AG08395 (cell line): ENCODE measurements around the gene ATP2C1.

Experiments used
- DNase-seq: peaks from one replicate; pipeline ENCODE4 v3.0.0; 2012; ENCODE audit warnings: mixed read lengths, low spot score

ATP2C1 gene

GRCh38 chr3:130894986-130895280, 1.0 kb downstream of the ATP2C1 start:
- DNase-seq, result no peak

- DNase-seq, result no peak
Measured at GRCh38 chr3:130895690-130896488, 2.0 kb downstream of the ATP2C1 start.

GRCh38 chr3:130897316-130897715, 3.4 kb downstream of the ATP2C1 start:
- no peak for DNase-seq

- no peak for DNase-seq
Measured at GRCh38 chr3:130900959-130901358, 7.1 kb downstream of the ATP2C1 start.

- no peak for DNase-seq
Measured at GRCh38 chr3:130901463-130902204, 7.8 kb downstream of the ATP2C1 start.

- DNase-seq, result no peak
Measured at GRCh38 chr3:130903412-130903908, 9.6 kb downstream of the ATP2C1 start.

- DNase-seq, result no peak
Measured at GRCh38 chr3:130904491-130904890, 10.6 kb downstream of the ATP2C1 start.

- peak; percentile 20 for DNase-seq
Measured at GRCh38 chr3:130905551-130905950, 11.7 kb downstream of the ATP2C1 start.

GRCh38 chr3:130906374-130906995, 12.6 kb downstream of the ATP2C1 start:
- no peak for DNase-seq

GRCh38 chr3:130907500-130907899, 13.6 kb downstream of the ATP2C1 start:
- DNase-seq, result no peak

- DNase-seq, result no peak
Measured at GRCh38 chr3:130907966-130908365, 14.1 kb downstream of the ATP2C1 start.

- no peak for DNase-seq
Measured at GRCh38 chr3:130915567-130916292, 21.8 kb downstream of the ATP2C1 start.

- no peak for DNase-seq
Measured at GRCh38 chr3:130916507-130917167, 22.8 kb downstream of the ATP2C1 start.

- DNase-seq, result no peak
Measured at GRCh38 chr3:130918328-130918727, 24.4 kb downstream of the ATP2C1 start.

GRCh38 chr3:130925628-130926027, 31.7 kb downstream of the ATP2C1 start:
- DNase-seq, result no peak

GRCh38 chr3:130926504-130926903, 32.6 kb downstream of the ATP2C1 start:
- no peak for DNase-seq

GRCh38 chr3:130929804-130930203, 35.9 kb downstream of the ATP2C1 start:
- DNase-seq, result no peak

- no peak for DNase-seq
Measured at GRCh38 chr3:130932979-130933378, 39.1 kb downstream of the ATP2C1 start.

GRCh38 chr3:130933801-130934345, 40.0 kb downstream of the ATP2C1 start:
- no peak for DNase-seq

- no peak for DNase-seq
Measured at GRCh38 chr3:130934442-130935089, 40.7 kb downstream of the ATP2C1 start.
